SIG-M5 treated with dmso at 0.1 percent for 504 hours (cell line): ENCODE data around the gene SLC4A1AP.
A peak's percentile ranks its signal among the peaks of the same experiment; 100 is the strongest.

Source experiments
- DNase-seq: peaks from one replicate; lab custom pipeline; 2025; ENCODE audit not compliant: unreplicated experiment; lab: John Stamatoyannopoulos, UW

Gene SLC4A1AP

GRCh38 chr2:27702302-27702701 is 38.6 kb downstream of the SLC4A1AP start:
- DNase-seq, result no peak

GRCh38 chr2:27703638-27704341 is 40.1 kb downstream of the SLC4A1AP start:
- peak; percentile 85 for DNase-seq

- DNase-seq, result no peak
Observed at GRCh38 chr2:27704342-27704876, 40.7 kb downstream of the SLC4A1AP start.

GRCh38 chr2:27705851-27706622 is 42.3 kb downstream of the SLC4A1AP start:
- DNase-seq, result peak; percentile 58

GRCh38 chr2:27707462-27708256 is 44.0 kb downstream of the SLC4A1AP start:
- no peak for DNase-seq

- DNase-seq, result no peak
Observed at GRCh38 chr2:27708257-27708654, 44.6 kb downstream of the SLC4A1AP start.

GRCh38 chr2:27708666-27709065 is 45.0 kb downstream of the SLC4A1AP start:
- DNase-seq, result no peak

- no peak for DNase-seq
Observed at GRCh38 chr2:27709326-27709725, 45.6 kb downstream of the SLC4A1AP start.

GRCh38 chr2:27709960-27710575 is 46.4 kb downstream of the SLC4A1AP start:
- no peak for DNase-seq

GRCh38 chr2:27710640-27711430 is 47.1 kb downstream of the SLC4A1AP start:
- DNase-seq, result no peak

- DNase-seq, result no peak
Observed at GRCh38 chr2:27711804-27712203, 48.1 kb downstream of the SLC4A1AP start.

GRCh38 chr2:27712522-27712921 is 48.8 kb downstream of the SLC4A1AP start:
- DNase-seq, result no peak

- no peak for DNase-seq
Observed at GRCh38 chr2:27713201-27713600, 49.5 kb downstream of the SLC4A1AP start.

GRCh38 chr2:27714053-27714452 is 50.4 kb downstream of the SLC4A1AP start:
- DNase-seq, result no peak

- no peak for DNase-seq
Observed at GRCh38 chr2:27714851-27715291, 51.2 kb downstream of the SLC4A1AP start.

- DNase-seq, result no peak
Observed at GRCh38 chr2:27715318-27716210, 51.9 kb downstream of the SLC4A1AP start.

- DNase-seq, result no peak
Observed at GRCh38 chr2:27716301-27717069, 52.8 kb downstream of the SLC4A1AP start.

- no peak for DNase-seq
Observed at GRCh38 chr2:27717070-27717795, 53.5 kb downstream of the SLC4A1AP start.
